CD4-positive, alpha-beta T cell treated with Interleukin-6 at 100 ng/mL for 8 hours (primary cell): ENCODE results near the gene CALD1.
"Not testable (repeated sequence)": the region's sequence is repeated elsewhere in the genome, so short reads cannot be mapped to it uniquely, and the experiment has no call there.

Experiments used
- DNase-seq: peaks from one replicate; pipeline ENCODE4 v3.0.0-alpha.2; 2020; ENCODE audit warnings: mixed read lengths, low spot score

Gene CALD1

GRCh38 chr7:134954197-134955082 is 175.0 kb downstream of the CALD1 start:
- peak; percentile 33 for DNase-seq

GRCh38 chr7:134957005-134957404 is 177.6 kb downstream of the CALD1 start:
- DNase-seq: no peak

GRCh38 chr7:134959810-134960209 is 180.4 kb downstream of the CALD1 start:
- no peak for DNase-seq

GRCh38 chr7:134962270-134962780 is 182.9 kb downstream of the CALD1 start:
- DNase-seq: no peak

- no peak for DNase-seq
Measured at GRCh38 chr7:134963036-134963435, 183.6 kb downstream of the CALD1 start.

- no peak for DNase-seq
Measured at GRCh38 chr7:134966691-134967090, 187.3 kb downstream of the CALD1 start.

- no peak for DNase-seq
Measured at GRCh38 chr7:134968110-134968509, 188.7 kb downstream of the CALD1 start.

GRCh38 chr7:134981645-134982044 is 202.2 kb downstream of the CALD1 start:
- not testable (repeated sequence) for DNase-seq

GRCh38 chr7:134985894-134986362 is 206.5 kb downstream of the CALD1 start:
- DNase-seq: no peak

GRCh38 chr7:134986363-134987251 is 207.2 kb downstream of the CALD1 start, which contains the start of gene AGBL3:
TSS of gene AGBL3 (plus strand) at chr7:134986508. CDS start at chr7:134987934, 1,426 bp downstream.
- peak; percentile 87 for DNase-seq

GRCh38 chr7:134988161-134988560 is 208.7 kb downstream of the CALD1 start:
- DNase-seq: no peak

GRCh38 chr7:134991469-134992339 is 212.3 kb downstream of the CALD1 start:
- no peak for DNase-seq

- no peak for DNase-seq
Measured at GRCh38 chr7:134992626-134993179, 213.3 kb downstream of the CALD1 start.

GRCh38 chr7:134993877-134994456 is 214.5 kb downstream of the CALD1 start:
- DNase-seq: no peak

- no peak for DNase-seq
Measured at GRCh38 chr7:134995239-134996096, 216.0 kb downstream of the CALD1 start.

GRCh38 chr7:134996097-134996550 is 216.7 kb downstream of the CALD1 start:
- no peak for DNase-seq

GRCh38 chr7:134997214-134997885 is 217.9 kb downstream of the CALD1 start:
- no peak for DNase-seq

- DNase-seq: no peak
Measured at GRCh38 chr7:134999136-134999535, 219.7 kb downstream of the CALD1 start.
